NB4 (cell line): Measurements from ENCODE around the gene SLC12A5.

Experiments used
- DNase-seq: peaks from one replicate; pipeline ENCODE4 v3.0.0; 2010; ENCODE audit warnings: low read depth
- H3K4me3 ChIP-seq: one replicate; pipeline ENCODE4 v1.5.1; 2011; ENCODE audit warnings: mild to moderate bottlenecking, low read depth, low read length, moderate library complexity
- MAX ChIP-seq: IDR thresholded peaks from 2 replicates; pipeline ENCODE4 v1.6.1; 2011; ENCODE audit warnings: low read depth, low read length
- MYC ChIP-seq: IDR thresholded peaks from 2 replicates; pipeline ENCODE4 v1.6.1; 2011; ENCODE audit warnings: low read depth, low read length
- POLR2A ChIP-seq: IDR thresholded peaks from 2 replicates; pipeline ENCODE4 v1.6.1; 2011; ENCODE audit warnings: mild to moderate bottlenecking; ENCODE audit not compliant: insufficient read length; ENCODE audit errors: extremely low read depth
- TF ChIP-seq, protein P1 (sequence below): IDR thresholded peaks from one replicate; pipeline ENCODE4 v1.5.1; 2012; ENCODE audit warnings: low read depth, low read length

Gene SLC12A5

GRCh38 chr20:46060975-46061374, 32.0 kb downstream of the SLC12A5 start:
- no peak overlapping the region for H3K4me3 ChIP-seq
- TF ChIP-seq, protein P1, sequence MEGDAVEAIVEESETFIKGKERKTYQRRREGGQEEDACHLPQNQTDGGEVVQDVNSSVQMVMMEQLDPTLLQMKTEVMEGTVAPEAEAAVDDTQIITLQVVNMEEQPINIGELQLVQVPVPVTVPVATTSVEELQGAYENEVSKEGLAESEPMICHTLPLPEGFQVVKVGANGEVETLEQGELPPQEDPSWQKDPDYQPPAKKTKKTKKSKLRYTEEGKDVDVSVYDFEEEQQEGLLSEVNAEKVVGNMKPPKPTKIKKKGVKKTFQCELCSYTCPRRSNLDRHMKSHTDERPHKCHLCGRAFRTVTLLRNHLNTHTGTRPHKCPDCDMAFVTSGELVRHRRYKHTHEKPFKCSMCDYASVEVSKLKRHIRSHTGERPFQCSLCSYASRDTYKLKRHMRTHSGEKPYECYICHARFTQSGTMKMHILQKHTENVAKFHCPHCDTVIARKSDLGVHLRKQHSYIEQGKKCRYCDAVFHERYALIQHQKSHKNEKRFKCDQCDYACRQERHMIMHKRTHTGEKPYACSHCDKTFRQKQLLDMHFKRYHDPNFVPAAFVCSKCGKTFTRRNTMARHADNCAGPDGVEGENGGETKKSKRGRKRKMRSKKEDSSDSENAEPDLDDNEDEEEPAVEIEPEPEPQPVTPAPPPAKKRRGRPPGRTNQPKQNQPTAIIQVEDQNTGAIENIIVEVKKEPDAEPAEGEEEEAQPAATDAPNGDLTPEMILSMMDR, result no peak
- no peak for TF ChIP-seq MYC
- no peak for TF ChIP-seq MAX
- TF ChIP-seq POLR2A, result no peak
- DNase-seq, result peak; percentile 40

DNA sequence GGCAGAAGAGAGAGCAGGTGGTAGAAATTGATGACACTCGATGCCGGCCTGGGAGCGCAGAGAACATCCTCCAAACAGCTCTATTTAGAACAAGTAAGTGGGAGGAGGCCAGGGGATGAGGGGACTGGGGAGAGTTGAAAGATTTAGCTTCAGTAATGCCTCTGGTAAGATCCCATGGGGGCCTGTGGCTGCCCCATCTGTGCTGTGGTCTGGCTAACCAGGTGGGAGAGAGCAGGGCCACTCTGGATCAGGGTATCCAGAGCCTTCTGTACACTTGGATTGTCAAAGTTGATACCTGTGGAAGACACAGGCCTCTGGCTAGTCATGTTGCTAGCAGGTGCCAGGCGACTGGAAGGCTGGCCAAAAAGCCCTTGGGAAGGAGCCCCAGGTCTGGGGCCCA, 33.1 kb downstream of the SLC12A5 start:
- no peak for TF ChIP-seq MYC
- no peak for TF ChIP-seq MAX
- no peak for TF ChIP-seq POLR2A
- TF ChIP-seq, protein P1, result no peak
- H3K4me3 ChIP-seq, result no peak overlapping the region
- no peak for DNase-seq

- no peak overlapping the region for H3K4me3 ChIP-seq
- TF ChIP-seq MAX (no peak), MYC (no peak), POLR2A (no peak)
- TF ChIP-seq, protein P1, result no peak
- no peak for DNase-seq
Measured at GRCh38 chr20:46062621-46063020, 33.6 kb downstream of the SLC12A5 start.

DNA sequence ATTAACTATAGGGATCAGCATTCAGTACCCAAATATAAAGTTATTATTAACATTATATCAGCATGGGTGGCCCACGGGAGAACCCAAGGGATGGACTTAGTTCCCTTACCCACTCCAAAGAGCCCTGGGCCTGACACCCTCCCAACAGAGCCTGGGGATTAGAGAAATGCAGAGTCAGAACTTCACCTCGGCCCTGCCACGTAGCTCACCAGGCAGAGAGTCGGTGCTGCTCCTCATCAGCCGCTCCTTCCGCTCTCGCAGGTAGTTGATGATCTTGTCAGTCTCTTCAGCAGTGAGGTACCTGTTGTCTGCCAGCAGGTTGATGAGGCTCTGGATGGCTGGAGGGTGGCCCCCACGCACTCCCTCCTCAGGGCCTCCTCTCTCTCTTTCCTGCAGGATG, 34.1 kb downstream of the SLC12A5 start:
- H3K4me3 ChIP-seq, result no peak overlapping the region
- TF ChIP-seq MAX, result no peak
- TF ChIP-seq POLR2A, result no peak
- no peak for TF ChIP-seq MYC
- TF ChIP-seq, protein P1, result no peak
- no peak for DNase-seq

DNA sequence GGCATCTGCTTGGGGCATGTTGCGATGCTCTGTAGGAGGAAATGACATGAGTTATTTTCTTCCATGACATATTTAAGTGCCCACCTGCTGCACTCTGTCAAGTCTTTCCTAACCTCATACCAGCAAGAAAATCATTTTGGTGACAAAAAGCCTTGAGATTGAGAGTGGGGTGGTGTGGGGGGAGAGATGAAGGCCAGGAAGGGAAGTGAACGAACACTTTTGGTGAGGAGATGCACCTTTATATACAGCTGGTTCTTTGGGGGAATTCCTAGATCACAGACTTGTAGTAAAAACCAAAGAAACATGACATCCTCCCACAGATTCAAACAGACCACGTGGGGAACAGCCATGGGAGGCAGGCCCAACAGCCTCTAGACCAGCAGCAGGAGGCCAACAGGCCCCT, 34.6 kb downstream of the SLC12A5 start:
- TF ChIP-seq POLR2A (no peak), MAX (no peak), MYC (no peak)
- TF ChIP-seq, protein P1, result no peak
- H3K4me3 ChIP-seq, result no peak overlapping the region

DNA sequence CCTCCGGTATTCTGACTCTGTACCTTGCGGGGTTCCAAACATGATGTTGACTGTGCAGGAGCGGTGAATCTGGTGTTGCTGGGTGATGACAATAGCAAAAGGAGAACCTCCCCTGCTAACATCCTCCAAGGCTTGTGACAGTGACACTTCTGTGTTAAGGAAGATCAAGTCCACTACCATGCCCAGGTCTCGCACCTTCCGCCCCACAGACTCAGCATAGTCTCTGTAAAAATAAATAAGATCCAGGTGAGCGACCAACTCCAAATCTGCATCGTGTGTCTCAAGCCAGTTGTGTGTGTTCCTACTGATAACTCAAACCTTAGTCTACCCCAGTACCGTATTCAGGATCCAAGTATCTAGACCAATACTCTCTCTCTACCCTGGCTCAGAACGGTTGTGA, 36.0 kb downstream of the SLC12A5 start:
- H3K4me3 ChIP-seq, result no peak overlapping the region
- TF ChIP-seq, protein P1, result no peak
- no peak for DNase-seq

More for the DNA sequence above, 34.6 kb downstream of the SLC12A5 start:
- no peak for DNase-seq
